Neural cell (in vitro differentiated cells): ENCODE measurements around the gene SLBP.

Source experiments
- CTCF ChIP-seq: fragments of 450-650 bp; IDR thresholded peaks from 2 replicates; pipeline ENCODE4 v1.5.1; 2014; ENCODE audit warnings: antibody characterized with exemption, mild to moderate bottlenecking, moderate library complexity; ENCODE audit not compliant: poor library complexity, severe bottlenecking
- EP300 ChIP-seq: fragments of 450-650 bp; conservative IDR thresholded peaks from 2 replicates; pipeline ENCODE4 v1.6.1; 2014; ENCODE audit warnings: antibody characterized with exemption, mild to moderate bottlenecking, moderate library complexity; ENCODE audit not compliant: poor library complexity, severe bottlenecking
- EZH2 ChIP-seq: fragments of 200-600, 300-800 bp; shearing (Covaris generic), sonication (generic); IDR thresholded peaks from 2 replicates; pipeline ENCODE4 v1.6.1; 2014; ENCODE audit warnings: antibody characterized with exemption, low read length, borderline replicate concordance, mild to moderate bottlenecking; ENCODE audit not compliant: insufficient read depth, poor library complexity, severe bottlenecking
- SMC3 ChIP-seq: fragments of 450-650 bp; conservative IDR thresholded peaks from 2 replicates; pipeline ENCODE4 v1.6.1; 2014; ENCODE audit warnings: antibody characterized with exemption, mild to moderate bottlenecking, moderate library complexity; ENCODE audit not compliant: poor library complexity

- TF ChIP-seq EZH2 (no peak), CTCF (no peak), SMC3 (no peak), EP300 (no peak)
Measured at GRCh38 chr4:1646690-1647089, 65.4 kb downstream of the SLBP start.
